Parathyroid adenoma (tissue), 2 donors: ENCODE results near the gene ACE.

Experiments
- H2AFZ ChIP-seq: fragments of 300-600 bp; sonication (generic); one replicate; pipeline ENCODE4 v1.7.0; 2017; ENCODE audit warnings: antibody characterized with exemption, mild to moderate bottlenecking
- H3K27ac ChIP-seq: fragments of 300-600 bp; sonication (generic); one replicate; pipeline ENCODE4 v1.7.0; 2017
- H3K27me3 ChIP-seq: fragments of 300-600 bp; sonication (generic); one replicate; pipeline ENCODE4 v1.7.0; 2017; ENCODE audit warnings: low read length; ENCODE audit not compliant: control insufficient read depth, insufficient read depth
- H3K36me3 ChIP-seq: fragments of 300-600 bp; sonication (generic); one replicate; pipeline ENCODE4 v1.7.0; 2017; ENCODE audit warnings: low read length; ENCODE audit not compliant: control insufficient read depth, insufficient read depth
- H3K4me1 ChIP-seq: fragments of 300-600 bp; sonication (generic); one replicate; pipeline ENCODE4 v1.7.0; 2017; ENCODE audit warnings: control low read depth
- H3K4me2 ChIP-seq: fragments of 300-600 bp; sonication (generic); one replicate; pipeline ENCODE4 v1.7.0; 2017; ENCODE audit warnings: low read length
- H3K4me3 ChIP-seq: fragments of 300-600 bp; sonication (generic); one replicate; pipeline ENCODE4 v1.7.0; 2017; ENCODE audit warnings: low read depth, low read length
- H3K79me2 ChIP-seq: fragments of 300-600 bp; sonication (generic); one replicate; pipeline ENCODE4 v1.7.0; 2017; ENCODE audit warnings: control low read depth
- H3K9ac ChIP-seq: fragments of 300-600 bp; sonication (generic); one replicate; pipeline ENCODE4 v1.7.0; 2017; ENCODE audit warnings: mild to moderate bottlenecking
- H3K9me3 ChIP-seq: fragments of 300-600 bp; sonication (generic); one replicate; pipeline ENCODE4 v1.7.0; 2017; ENCODE audit warnings: low read length; ENCODE audit not compliant: control insufficient read depth
- TF ChIP-seq, protein P1 (sequence below): fragments of 300-600 bp; sonication (generic); IDR thresholded peaks from one replicate; pipeline ENCODE4 v1.7.0; 2017; ENCODE audit warnings: antibody characterized with exemption, mild to moderate bottlenecking
- donor health status: primary hyperparathyroidism.

Gene ACE

DNA sequence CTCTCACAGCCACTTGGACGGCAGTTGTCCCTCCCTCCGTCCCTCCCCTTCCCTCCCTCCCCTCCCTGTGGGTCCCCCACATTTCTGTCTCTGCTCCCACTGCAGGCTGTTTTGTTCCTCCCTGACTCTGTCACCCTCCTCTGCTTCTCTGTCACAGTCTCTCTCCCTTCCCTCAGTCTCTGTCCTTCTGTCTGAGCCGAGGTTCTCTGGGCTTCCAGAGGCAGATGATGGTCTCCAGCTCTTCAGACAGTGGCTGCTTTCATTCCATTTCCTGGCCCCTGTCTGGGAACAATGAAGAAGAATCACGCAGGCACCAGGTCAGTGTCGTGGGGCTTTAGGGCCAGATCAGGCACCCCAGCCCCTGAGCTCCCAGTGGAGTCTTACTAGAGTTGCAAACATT, 21.9 kb upstream of the ACE start:
- Histone ChIP-seq H3K27ac (peak overlapping the region; percentile 100), H2AFZ (peak overlapping the region; percentile 72)

DNA sequence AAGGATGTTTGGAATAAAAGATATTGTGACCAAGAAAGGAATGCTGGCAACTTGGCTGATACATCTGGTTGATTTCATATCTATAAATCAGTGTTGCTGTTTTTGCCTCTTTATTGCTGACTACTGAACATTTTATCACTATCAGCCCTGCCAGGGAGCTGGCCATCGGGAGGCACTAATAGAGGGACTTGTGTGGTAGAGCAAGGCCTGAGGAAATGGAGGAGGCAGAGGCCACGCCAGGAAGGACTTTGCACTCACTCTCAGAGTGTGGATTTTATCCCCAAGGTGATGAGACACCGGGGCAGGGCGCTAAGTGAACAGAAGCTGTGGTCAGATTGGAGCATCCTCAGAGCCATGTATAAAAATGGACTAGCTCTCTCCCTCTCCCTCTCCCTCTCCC, 21.4 kb upstream of the ACE start:
- Histone ChIP-seq H3K9me3 (no peaks in the 10 kb centered on the region), H3K9ac (peak overlapping the region; percentile 87)

More for the DNA sequence above, 21.9 kb upstream of the ACE start:
- Histone ChIP-seq H3K36me3 (no peaks in the 10 kb centered on the region), H3K9me3 (no peaks in the 10 kb centered on the region), H3K4me1 (peaks cover 65% of the 10 kb centered on the region), H3K9ac (peak overlapping the region; percentile 87), H3K79me2 (peaks cover 4% of the 10 kb centered on the region), H3K4me3 (peak overlapping the region; percentile 53), H3K27me3 (no peaks in the 10 kb centered on the region), H3K4me2 (peak overlapping the region; percentile 76)
- TF ChIP-seq, protein P1, sequence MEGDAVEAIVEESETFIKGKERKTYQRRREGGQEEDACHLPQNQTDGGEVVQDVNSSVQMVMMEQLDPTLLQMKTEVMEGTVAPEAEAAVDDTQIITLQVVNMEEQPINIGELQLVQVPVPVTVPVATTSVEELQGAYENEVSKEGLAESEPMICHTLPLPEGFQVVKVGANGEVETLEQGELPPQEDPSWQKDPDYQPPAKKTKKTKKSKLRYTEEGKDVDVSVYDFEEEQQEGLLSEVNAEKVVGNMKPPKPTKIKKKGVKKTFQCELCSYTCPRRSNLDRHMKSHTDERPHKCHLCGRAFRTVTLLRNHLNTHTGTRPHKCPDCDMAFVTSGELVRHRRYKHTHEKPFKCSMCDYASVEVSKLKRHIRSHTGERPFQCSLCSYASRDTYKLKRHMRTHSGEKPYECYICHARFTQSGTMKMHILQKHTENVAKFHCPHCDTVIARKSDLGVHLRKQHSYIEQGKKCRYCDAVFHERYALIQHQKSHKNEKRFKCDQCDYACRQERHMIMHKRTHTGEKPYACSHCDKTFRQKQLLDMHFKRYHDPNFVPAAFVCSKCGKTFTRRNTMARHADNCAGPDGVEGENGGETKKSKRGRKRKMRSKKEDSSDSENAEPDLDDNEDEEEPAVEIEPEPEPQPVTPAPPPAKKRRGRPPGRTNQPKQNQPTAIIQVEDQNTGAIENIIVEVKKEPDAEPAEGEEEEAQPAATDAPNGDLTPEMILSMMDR: no peak

DNA sequence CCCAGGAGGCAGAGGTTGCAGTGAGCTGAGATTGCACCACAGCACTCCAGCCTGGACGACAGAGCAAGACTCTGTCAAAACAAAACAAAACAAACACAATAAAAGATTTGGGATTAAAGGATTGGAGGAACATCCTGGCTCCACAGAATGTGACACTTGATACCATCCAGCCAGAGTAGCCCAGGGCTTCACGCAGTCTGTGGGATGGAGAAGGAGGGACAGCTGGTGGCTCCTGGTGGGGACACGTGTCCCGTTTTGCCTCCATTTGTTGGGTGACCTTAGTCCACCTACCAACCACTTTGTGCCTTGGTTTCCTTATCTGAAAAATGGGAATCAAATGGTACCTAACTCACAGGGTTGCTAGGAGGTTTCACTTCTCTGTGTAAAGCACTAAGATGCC, 18.4 kb upstream of the ACE start:
- H2AFZ ChIP-seq: peak overlapping the region; percentile 21
- peaks cover under 1% of the 10 kb centered on the region for H3K79me2 ChIP-seq
- no peaks in the 10 kb centered on the region for H3K9me3 ChIP-seq
- no peaks in the 10 kb centered on the region for H3K36me3 ChIP-seq
- peak overlapping the region; percentile 84 for H3K27ac ChIP-seq
- no peak overlapping the region for H3K4me3 ChIP-seq
- H3K4me2 ChIP-seq: no peak overlapping the region
- peaks cover 62% of the 10 kb centered on the region for H3K4me1 ChIP-seq
- TF ChIP-seq, protein P1: no peak
- H3K27me3 ChIP-seq: no peaks in the 10 kb centered on the region
- no peak overlapping the region for H3K9ac ChIP-seq

More for the DNA sequence above, 21.4 kb upstream of the ACE start:
- Histone ChIP-seq H3K36me3 (no peaks in the 10 kb centered on the region), H2AFZ (peak overlapping the region; percentile 72), H3K79me2 (peaks cover 4% of the 10 kb centered on the region), H3K4me3 (peak overlapping the region; percentile 53), H3K4me1 (peaks cover 67% of the 10 kb centered on the region), H3K27ac (peak overlapping the region; percentile 100), H3K27me3 (no peaks in the 10 kb centered on the region), H3K4me2 (peak overlapping the region; percentile 76)
- TF ChIP-seq, protein P1: no peak

DNA sequence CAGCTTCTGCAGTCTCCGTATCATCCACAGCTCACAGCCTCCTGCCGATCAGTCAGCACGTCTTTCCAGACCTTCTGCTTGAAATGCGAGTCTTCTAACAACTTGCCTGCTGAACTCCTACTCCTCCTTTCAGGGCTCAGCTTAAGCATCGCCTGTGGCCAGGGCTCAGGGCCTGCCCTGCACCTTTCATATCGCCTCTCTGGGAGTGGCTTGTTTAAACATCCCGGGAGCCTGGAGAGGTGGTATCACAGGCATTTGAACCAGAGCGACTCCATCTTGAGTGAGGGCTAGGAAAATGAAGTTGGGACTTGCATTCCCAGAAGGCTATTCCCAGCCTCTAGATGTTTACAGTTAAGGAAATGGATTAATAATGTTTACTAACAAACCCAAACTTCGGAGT, 16.8 kb upstream of the ACE start:
- H3K9me3 ChIP-seq: no peaks in the 10 kb centered on the region
- H3K9ac ChIP-seq: no peak overlapping the region
- H3K4me3 ChIP-seq: no peak overlapping the region
- peaks cover 4% of the 10 kb centered on the region for H3K79me2 ChIP-seq
- peak overlapping the region; percentile 10 for H2AFZ ChIP-seq
- H3K4me2 ChIP-seq: no peak overlapping the region
- TF ChIP-seq, protein P1: no peak
- peaks cover 60% of the 10 kb centered on the region for H3K4me1 ChIP-seq
- H3K27ac ChIP-seq: peak overlapping the region; percentile 84
- no peaks in the 10 kb centered on the region for H3K27me3 ChIP-seq
- H3K36me3 ChIP-seq: no peaks in the 10 kb centered on the region

DNA sequence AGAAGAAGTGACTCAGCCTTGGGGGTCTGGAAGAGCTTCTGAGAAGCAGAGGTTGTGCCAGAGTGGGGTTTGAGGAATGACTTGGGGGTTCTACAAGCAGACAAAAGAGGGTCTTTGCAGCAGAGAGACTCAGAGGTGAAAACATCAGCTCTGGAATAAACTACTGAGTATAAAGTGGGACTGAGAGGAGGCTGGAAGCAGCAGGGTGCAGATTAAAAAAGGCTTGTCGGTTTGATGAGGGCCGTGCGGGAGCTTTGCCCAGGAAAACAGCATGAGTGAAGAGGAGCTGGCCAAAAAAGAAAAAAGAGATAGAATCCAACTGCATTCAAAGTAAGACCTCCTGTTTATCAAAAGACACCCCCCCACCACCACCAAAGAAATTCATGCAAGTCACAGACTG, 13.1 kb upstream of the ACE start:
- no peak overlapping the region for H3K4me3 ChIP-seq
- H3K36me3 ChIP-seq: no peaks in the 10 kb centered on the region
- no peaks in the 10 kb centered on the region for H3K9me3 ChIP-seq
- H3K4me1 ChIP-seq: peaks cover 44% of the 10 kb centered on the region
- H3K79me2 ChIP-seq: peaks cover 9% of the 10 kb centered on the region
- TF ChIP-seq, protein P1: no peak
- H3K27ac ChIP-seq: peak overlapping the region; percentile 82
- H3K4me2 ChIP-seq: peak overlapping the region; percentile 18
- no peak overlapping the region for H3K9ac ChIP-seq
- H2AFZ ChIP-seq: peak overlapping the region; percentile 62
- H3K27me3 ChIP-seq: no peaks in the 10 kb centered on the region
